ENCODE data around the gene DLG4.

DLG4 gene

GRCh38 chr17:7226721-7227710, 7.4 kb upstream of the DLG4 start:
- no peak for DNase-seq

GRCh38 chr17:7225711-7226331, 6.2 kb upstream of the DLG4 start:
- no peak for DNase-seq

GRCh38 chr17:7224661-7225111, 5.0 kb upstream of the DLG4 start:
- DNase-seq = no peak

- no peak for DNase-seq
These were observed 4.5 kb upstream of the DLG4 start for GRCh38 chr17:7224110-7224509.

GRCh38 chr17:7223375-7223774, 3.7 kb upstream of the DLG4 start:
- no peak for DNase-seq

- no peak for DNase-seq
These were observed 3.3 kb upstream of the DLG4 start for GRCh38 chr17:7222972-7223292.

GRCh38 chr17:7222093-7222971, 2.7 kb upstream of the DLG4 start:
- DNase-seq = no peak

GRCh38 chr17:7221278-7222092, 1.8 kb upstream of the DLG4 start:
- DNase-seq = no peak

GRCh38 chr17:7220593-7221277, 1.1 kb upstream of the DLG4 start:
- peak; percentile 16 for DNase-seq

- DNase-seq = no peak
These were observed 316 bp downstream of the DLG4 start for GRCh38 chr17:7219229-7219811.

- DNase-seq = no peak
These were observed 878 bp downstream of the DLG4 start for GRCh38 chr17:7218758-7219157.

GRCh38 chr17:7218166-7218565, 1.5 kb downstream of the DLG4 start:
- DNase-seq = no peak

GRCh38 chr17:7217113-7217987, 2.3 kb downstream of the DLG4 start:
- DNase-seq = no peak

GRCh38 chr17:7216242-7217112, 3.2 kb downstream of the DLG4 start:
- no peak for DNase-seq

GRCh38 chr17:7215652-7216180, 3.9 kb downstream of the DLG4 start:
- DNase-seq = no peak

- DNase-seq = no peak
These were observed 4.4 kb downstream of the DLG4 start for GRCh38 chr17:7215136-7215638.

GRCh38 chr17:7214300-7215135, 5.1 kb downstream of the DLG4 start:
- DNase-seq = peak; percentile 86

- peak; percentile 78 for DNase-seq
These were observed 5.7 kb downstream of the DLG4 start for GRCh38 chr17:7213895-7214299.

Data from DMS 273 treated with DMSO at 0.1 percent for 48 hours (cell line).